NCI-H748 (cell line): Measurements from ENCODE around the gene SURF6.
A peak's percentile ranks its signal among the peaks of the same experiment; 100 is the strongest.
"Not testable (repeated sequence)": the region's sequence is repeated elsewhere in the genome, so short reads cannot be mapped to it uniquely, and the experiment has no call there.

Experiments used
- DNase-seq: peaks from one replicate; lab custom pipeline; 2025; ENCODE audit not compliant: unreplicated experiment; lab: John Stamatoyannopoulos, UW

SURF6 gene

DNA sequence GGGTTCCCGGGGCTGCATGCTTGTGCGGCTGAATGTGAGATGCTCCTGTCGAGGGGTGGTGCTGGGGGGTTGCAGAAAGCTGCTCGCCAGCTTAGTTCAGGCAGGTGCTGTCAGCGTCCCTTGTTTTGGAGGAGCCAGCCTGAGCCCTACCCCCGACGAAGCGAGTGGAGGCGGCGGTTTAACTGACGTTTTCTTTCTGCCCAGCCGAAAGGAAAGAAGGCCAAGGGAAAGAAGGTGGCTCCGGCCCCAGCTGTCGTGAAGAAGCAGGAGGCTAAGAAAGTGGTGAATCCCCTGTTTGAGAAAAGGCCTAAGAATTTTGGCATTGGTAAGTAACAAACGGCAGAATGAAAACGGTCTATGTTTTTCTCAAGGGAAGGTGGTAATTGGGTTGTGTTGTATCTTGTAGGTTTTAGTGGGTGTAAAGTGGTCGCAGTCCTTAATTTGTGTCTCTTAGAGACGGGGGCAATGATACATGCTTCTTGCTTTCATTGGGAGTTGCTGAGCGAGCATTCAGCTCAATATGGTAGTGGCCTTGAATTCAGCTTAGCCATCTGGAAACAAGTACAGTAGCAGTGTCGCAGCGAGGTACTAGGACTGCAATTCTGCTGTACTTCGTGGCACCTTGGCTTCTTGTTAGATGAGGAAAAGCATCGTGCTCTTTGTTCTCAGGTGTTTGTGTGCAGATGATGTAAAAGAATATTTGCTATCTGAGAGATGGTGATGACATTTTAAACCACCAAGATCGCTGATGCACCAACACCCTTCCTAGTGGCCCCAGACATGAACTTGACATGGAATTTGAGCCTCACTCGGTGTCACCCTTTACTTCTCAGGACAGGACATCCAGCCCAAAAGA lies 13.0 kb upstream of the SURF6 start:
- DNase-seq = no peak

DNA sequence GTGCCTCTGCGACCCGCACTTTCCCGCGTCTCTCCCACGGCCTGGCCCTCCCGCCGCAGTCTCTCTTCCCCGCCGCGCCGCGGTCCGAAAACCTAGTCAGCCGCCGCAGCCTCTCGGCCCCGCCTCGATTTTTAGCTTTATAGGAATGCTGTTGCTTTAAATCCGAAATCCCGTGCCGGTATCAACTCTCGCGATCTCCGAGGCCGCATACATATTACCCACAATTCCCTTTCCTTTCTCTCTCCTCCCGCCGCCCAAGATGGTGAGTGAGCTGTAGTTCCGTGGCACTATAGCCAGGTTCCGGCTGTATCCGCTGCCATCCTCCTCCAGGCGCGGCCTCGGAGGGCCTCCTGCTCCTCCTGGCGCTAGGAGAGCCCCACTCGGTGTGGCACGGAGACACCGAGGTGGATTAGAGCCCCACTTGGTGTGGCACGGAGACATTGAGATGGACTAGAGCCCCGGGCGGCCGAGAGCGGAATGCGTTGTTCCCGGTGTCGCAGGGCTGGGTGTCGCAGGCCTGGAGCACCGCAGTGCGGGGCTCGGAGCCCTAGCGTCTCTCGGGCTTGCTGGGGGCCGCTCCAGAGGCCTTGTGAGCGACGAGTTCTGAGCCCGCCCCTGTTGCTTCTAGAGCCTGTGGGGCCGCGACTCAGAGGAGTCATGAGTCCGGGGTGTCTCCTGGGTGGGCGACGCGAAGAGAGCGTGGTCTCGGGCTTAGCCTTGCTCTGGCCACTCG lies 12.2 kb upstream of the SURF6 start, which contains the start of the genes MED22 and RPL7A:
TSS of gene MED22 (minus strand) at position 147 of the 733 bp plus-strand sequence. CDS start 1,469 bp downstream, outside the sequence.
TSS of gene RPL7A (plus strand) at position 234 of the 733 bp plus-strand sequence. CDS start at position 260, 26 bp downstream.
- peak; percentile 98 for DNase-seq

GRCh38 chr9:133347515-133347984 lies 11.6 kb upstream of the SURF6 start:
- DNase-seq = peak; percentile 66

DNA sequence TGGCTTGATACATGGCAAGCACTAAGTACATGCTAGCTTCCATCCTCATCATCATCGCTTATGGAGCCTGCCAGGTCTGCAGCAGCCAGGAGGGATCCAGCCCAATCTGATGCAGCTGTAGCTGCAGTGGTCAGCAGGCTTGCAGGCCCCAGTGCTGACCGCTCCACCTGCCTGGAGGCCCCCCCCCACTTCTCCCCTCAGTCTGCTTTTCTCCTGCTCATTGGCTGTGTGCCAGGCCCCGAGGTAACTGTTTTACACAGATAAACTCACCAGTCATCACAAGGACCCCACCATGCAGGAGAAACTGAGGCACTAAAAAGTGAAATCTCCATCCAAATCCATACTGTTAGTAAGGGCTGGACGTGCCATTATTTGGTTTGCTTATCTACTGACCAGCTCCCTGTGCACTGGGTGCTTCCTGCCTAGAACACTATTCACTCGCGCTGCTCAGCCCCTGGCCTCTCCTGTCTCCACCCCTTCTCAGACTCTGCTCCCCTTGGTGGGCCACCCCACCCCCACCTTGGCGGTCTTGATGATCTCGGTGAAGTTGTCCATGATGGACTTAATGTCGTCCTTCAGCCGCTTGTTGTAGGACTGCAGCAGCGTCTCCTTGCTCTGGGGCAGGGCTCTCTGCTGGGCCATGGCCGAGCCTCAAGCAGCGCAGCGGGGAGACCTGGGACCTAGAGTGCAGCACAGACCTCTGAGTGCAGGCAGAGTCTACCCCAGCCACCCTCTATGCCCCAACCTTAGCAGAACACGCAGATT lies 10.2 kb upstream of the SURF6 start:
- no peak for DNase-seq

- DNase-seq = no peak
These were observed 9.6 kb upstream of the SURF6 start for GRCh38 chr9:133345596-133345995.

DNA sequence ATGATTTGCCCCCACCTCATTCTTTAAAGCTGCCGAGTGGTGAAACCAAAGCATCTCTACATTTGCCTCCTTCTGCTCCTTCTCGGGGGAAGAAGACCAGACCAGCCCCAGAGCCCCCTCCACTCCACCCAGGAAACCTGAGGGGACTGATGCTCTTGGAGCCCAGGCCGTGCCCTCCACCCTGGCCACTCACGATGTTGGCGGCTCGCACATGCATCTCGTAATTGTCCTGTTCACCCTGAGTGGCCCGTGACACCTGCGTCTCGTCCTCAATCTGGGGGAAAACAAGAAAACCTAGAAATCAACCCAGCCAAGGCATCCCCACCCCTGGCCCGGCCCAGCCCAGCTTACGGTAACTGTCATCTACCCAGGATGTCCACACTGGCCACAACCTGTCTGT lies 9.0 kb upstream of the SURF6 start:
- DNase-seq = no peak

- DNase-seq = no peak
These were observed 8.1 kb upstream of the SURF6 start for GRCh38 chr9:133344071-133344470.

DNA sequence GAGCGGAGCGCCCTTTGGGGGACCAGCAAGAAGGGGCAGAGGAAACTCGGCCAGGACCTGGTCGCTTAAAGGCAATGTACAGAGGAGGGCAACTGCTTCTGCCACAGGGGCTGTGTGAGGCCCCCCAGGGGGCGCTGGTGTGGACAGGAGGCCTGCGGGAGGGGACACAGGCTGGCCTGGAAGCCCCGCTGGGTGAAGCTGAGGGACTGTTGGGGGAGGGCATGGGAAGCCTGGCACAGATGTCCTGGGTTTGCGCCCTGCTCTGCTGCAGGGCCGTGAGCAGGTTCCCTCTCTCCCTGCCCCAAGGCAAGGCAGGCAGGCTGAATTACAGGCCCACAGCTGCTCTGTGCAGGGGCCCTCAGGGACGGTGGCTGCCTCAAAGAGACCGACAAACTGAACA lies 6.6 kb upstream of the SURF6 start:
- no peak for DNase-seq

GRCh38 chr9:133342069-133342406 lies 6.0 kb upstream of the SURF6 start:
- DNase-seq = no peak

DNA sequence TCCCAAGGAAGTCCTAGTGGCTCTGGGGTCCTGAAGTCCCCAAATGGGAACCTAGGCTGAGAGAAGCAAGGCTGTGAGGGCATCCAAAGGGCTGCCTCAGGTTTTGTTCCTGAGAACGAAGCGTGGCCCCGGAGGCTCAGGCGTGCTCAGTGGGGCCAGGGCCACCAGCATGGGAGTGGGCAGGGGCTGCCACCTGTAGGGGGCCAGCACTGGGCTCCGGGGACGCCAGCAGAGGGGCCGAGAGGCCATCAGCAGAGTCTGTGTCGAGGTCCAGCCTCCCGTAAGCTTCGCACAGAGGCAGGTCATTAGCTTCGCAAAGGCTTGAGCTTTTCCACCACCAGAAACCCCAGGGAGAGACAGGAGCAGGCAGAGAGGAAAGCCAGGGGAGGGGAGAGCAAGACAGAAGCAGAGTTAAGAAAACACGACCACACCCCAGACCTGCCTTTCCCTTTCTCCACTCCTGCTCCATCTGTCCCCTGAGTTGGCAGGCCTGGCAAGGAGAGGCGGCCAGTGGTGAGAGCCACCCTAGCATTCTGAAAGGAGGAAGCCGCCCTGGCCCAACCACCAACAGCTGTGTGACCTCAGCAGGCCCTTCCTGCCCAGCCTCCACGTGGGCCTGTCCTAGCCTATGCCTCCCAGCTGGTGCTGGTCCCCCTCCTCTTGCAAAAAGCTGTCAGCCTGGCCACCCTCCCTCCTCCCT lies 5.5 kb upstream of the SURF6 start:
- no peak for DNase-seq

DNA sequence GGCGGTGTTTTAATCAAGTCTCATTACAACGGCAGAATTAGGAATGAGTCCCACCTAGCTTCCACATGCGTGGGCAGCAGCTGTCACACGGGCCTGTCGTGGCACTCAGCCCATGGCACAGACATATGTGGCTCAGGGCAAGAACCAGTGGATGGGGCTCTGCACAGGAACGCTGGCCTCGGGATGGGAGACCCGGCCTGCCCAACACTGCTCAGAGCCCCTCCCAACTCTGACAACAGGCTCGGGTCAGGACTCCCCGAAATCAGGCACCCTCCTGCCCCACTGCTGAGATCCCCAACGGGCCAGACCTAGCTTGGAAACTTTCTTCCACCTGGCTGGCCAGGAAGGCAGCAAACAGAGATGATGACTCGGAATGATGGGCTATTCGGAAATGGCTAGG lies 4.9 kb upstream of the SURF6 start:
- DNase-seq = no peak

GRCh38 chr9:133340256-133340655 lies 4.3 kb upstream of the SURF6 start:
- DNase-seq = no peak

DNA sequence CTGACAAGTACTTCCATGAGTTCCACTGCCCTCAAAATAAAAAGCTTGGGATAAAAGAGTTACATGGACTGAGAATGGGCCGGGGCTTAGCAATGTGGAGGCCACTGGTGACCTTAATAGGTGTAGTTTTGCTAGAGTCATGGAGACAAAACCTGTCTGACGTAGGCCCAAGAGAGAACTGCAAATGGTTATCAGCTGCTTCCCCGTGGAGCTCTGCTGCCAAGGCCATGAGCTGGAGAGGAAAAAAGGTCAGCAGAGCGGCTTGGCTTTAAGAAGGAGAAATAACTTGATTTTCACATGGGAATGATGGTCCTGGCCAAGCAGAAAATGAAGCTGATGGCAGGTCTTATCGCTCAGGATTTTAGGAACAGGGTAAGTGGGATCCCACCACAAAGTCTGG lies 3.7 kb upstream of the SURF6 start:
- no peak for DNase-seq

DNA sequence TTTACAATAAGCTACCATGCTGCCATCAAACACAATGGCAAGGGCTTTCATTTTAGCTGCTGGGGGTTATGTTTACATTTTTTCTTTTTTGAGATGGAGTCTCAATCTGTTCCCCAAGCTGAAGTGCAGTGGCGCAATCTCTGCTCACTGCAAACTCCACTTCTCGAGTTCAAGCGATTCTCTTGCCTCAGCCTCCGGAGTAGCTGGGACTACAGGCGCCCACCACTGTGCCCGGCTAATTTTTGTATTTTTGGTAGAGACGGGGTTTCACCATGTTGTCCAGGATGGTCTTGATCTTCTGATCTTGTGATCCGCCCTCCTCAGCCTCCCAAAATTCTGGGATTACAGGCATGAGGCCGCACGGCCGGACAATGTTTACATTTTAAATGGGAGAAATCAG lies 1.1 kb downstream of the SURF6 start:
- not testable (repeated sequence) for DNase-seq

DNA sequence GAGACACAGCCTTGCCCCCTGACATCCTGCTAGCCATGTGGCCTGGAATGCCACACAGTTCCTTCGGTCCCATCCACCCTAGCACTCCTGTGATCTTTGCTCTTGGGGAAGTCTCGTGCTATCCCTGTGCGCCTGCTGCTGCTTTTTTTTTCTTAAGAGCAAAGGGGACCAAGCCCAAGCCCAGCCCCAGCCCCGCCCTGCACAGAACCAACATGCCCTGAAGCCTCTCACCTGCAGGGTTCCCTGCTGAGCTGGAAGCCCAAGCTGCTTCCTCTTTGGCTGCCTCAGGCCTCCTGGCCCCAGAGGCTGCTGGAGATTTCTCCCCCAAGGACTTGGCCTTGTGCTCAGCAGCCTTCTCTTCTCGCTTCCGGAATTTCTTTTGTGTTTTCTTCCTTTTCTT lies 1.8 kb downstream of the SURF6 start:
- DNase-seq = no peak

- no peak for DNase-seq
These were observed 2.4 kb downstream of the SURF6 start for GRCh38 chr9:133333566-133333965.

DNA sequence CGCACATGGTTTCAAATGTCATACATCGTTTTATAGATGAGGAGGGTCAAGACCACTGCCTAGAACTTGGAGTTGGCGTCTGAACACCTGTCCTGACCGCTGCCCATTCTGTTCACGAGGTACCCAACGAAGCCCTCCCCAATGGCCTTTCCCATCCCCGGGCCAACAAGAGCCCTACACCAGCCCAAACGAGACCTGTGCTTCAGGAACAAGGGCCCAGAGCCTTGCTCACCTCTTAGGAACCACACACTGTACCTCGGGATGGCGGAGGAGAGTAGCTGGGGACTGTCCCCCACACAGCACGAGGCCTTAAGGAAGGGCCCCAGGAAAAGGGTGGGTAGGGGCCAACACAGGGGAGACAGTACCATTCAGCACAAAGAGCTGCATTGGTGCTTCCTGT lies 3.0 kb downstream of the SURF6 start:
- no peak for DNase-seq

DNA sequence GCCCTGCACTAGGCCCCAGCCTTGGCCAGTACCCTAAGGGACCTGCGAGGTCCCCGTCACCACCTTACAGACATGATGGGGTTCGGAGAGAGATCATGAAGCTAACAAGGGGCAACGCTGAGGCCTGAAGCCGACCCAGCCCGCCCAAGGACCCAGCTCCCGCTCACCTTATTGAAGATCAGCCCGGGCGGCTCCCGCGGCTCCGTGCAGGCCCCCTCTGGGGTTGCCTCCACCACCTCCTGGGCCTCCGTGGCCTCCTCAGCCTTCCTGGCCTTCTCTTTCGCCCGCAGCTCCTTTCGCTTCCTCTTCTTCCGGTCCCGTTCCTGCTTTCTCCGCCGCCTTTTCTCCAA lies 3.6 kb downstream of the SURF6 start:
- DNase-seq = no peak

- DNase-seq = no peak
These were observed 4.2 kb downstream of the SURF6 start for GRCh38 chr9:133331641-133332380.

- DNase-seq = no peak
These were observed 4.8 kb downstream of the SURF6 start for GRCh38 chr9:133331221-133331620.
